ENCODE results near the gene RIPK4.
"Not testable (repeated sequence)": the region's sequence is repeated elsewhere in the genome, so short reads cannot be mapped to it uniquely, and the experiment has no call there.

The RIPK4 gene

DNA sequence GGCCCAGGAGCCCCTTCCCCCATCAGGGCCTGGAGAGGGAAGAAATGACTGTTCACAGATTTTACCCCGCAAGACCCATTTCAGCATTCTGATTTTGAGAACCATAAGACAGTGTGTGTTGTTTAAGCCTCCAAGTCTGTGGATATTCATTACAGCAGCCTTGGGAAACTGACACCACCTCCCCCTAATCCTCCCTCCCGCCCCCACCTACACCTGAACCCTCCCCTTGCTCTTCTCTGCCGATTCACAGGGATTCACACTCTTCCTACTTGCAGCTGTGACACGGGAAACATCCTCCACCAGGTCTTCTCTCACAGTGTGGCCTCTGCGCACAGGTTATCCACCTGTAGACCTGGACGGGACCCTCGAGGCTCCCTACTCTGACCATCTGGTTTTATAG is 50.1 kb downstream of the RIPK4 start:
- no peak overlapping the region for H3K27ac ChIP-seq (ENCODE audit: insufficient read depth, low read depth, low read length, poor library complexity, severe bottlenecking)
- WGBS, 2 experiments, result 77 to 86% methylated on average over 7 of the region's 7 CpGs
- no peak overlapping the region for H3K4me3 ChIP-seq (ENCODE audit: insufficient read depth, low read depth, low read length)
- H3K36me3 ChIP-seq (ENCODE audit: control insufficient read depth, insufficient read depth, low read length), result no peaks in the 10 kb centered on the region
- H3K27me3 ChIP-seq (ENCODE audit: control insufficient read depth, insufficient read depth, low read length, poor library complexity, severe bottlenecking), result peaks cover 6% of the 10 kb centered on the region
- no peaks in the 10 kb centered on the region for H3K9me3 ChIP-seq (ENCODE audit: control insufficient read depth, low read length)
- H3K4me1 ChIP-seq (ENCODE audit: control insufficient read depth, insufficient read depth, low read length), result peaks cover 11% of the 10 kb centered on the region

DNA sequence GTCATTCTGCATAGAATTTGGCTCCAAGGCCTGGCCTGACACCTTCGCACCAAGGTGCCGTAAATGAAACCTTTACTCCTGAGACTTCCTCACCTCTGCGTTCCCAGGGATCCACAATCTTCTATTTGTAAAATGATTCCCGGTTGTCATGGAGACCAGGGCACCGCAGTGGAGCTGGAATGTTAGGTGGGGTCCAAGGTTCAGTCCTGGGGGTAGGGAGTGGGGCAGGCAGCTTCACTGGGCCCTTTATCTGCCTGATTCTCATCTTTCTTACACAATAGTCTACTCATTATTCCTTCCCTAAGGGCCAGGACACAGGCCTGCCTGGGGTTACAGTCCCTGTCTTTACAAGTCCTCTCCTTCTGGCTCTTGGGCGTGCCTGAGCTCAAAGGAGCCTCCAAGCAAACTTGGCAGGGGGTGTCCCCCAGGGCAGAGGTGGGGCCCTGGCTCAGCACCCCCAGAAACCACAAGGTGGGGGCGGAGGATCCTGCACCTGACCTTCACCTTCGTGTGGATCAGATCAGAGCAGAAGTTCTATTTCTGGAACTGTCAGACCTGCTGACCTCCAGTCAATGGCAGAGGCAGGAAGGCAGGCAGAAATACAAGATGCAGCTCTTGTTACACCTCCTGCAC is 51.1 kb downstream of the RIPK4 start:
- Histone ChIP-seq H3K4me3 (ENCODE audit: insufficient read depth, low read depth, low read length) (no peak overlapping the region), H3K27me3 (ENCODE audit: control insufficient read depth, insufficient read depth, low read length, poor library complexity, severe bottlenecking) (peaks cover 13% of the 10 kb centered on the region), H3K36me3 (ENCODE audit: control insufficient read depth, insufficient read depth, low read length) (no peaks in the 10 kb centered on the region), H3K4me1 (ENCODE audit: control insufficient read depth, insufficient read depth, low read length) (peaks cover 11% of the 10 kb centered on the region), H3K9me3 (ENCODE audit: control insufficient read depth, low read length) (no peaks in the 10 kb centered on the region), H3K27ac (ENCODE audit: insufficient read depth, low read depth, low read length, poor library complexity, severe bottlenecking) (no peak overlapping the region)
- 82 to 91% methylated on average over 8 of the region's 8 CpGs for WGBS, 2 experiments

GRCh38 chr21:41714299-41714865 is 52.5 kb downstream of the RIPK4 start:
- not testable (repeated sequence) for H3K4me3 ChIP-seq (ENCODE audit: insufficient read depth, low read depth, low read length); H3K9me3 ChIP-seq (ENCODE audit: control insufficient read depth, low read length); H3K27ac ChIP-seq (ENCODE audit: insufficient read depth, low read depth, low read length, poor library complexity, severe bottlenecking); H3K36me3 ChIP-seq (ENCODE audit: control insufficient read depth, insufficient read depth, low read length)
- 81 to 82% methylated on average over 13 of the region's 13 CpGs for WGBS, 2 experiments
- Histone ChIP-seq H3K4me1 (ENCODE audit: control insufficient read depth, insufficient read depth, low read length) (peaks cover 11% of the 10 kb centered on the region), H3K27me3 (ENCODE audit: control insufficient read depth, insufficient read depth, low read length, poor library complexity, severe bottlenecking) (peaks cover 13% of the 10 kb centered on the region)

DNA sequence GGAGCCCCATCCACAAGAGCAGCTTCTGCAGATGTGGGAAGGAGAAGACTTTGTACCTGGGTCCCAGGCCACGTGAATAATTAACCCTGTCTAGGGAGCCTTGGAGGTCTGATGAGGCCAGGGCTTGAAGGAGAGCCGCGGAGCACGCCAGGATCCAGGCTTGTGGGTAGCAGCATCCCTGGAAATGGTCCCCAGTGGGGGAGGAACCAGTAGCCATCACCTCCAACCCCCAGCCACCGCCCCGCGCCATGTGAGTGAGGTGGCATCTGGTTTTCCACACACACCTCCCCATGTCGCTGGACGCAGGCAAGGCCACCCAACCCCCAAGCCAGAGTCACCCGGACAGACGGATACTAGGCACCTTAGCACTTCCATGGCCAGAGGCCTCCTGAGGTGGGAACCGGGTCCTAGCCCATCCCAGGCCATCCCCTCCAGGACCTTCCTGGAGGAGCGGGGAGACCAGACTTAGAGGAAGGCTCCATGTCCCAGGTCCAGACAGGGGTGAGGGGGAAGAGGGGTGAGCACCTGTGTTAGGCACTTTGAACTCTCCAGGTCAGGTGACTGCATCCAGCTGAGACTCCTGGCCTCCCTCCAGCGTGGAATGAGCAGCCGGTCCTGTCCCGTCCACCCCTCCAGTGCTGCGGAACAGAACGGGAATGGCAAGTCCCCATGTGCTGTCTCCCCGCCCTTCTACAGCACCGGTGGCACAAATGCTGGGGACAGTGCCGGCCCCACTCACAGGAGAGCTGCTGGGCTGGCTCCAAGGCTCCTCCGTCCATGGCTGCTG is 53.2 kb downstream of the RIPK4 start:
- WGBS, 2 experiments, result 92 to 93% methylated on average over 22 of the region's 22 CpGs
- Histone ChIP-seq H3K36me3 (ENCODE audit: control insufficient read depth, insufficient read depth, low read length) (no peaks in the 10 kb centered on the region), H3K9me3 (ENCODE audit: control insufficient read depth, low read length) (no peaks in the 10 kb centered on the region), H3K4me1 (ENCODE audit: control insufficient read depth, insufficient read depth, low read length) (peaks cover 11% of the 10 kb centered on the region), H3K27me3 (ENCODE audit: control insufficient read depth, insufficient read depth, low read length, poor library complexity, severe bottlenecking) (peaks cover 13% of the 10 kb centered on the region), H3K4me3 (ENCODE audit: insufficient read depth, low read depth, low read length) (no peak overlapping the region), H3K27ac (ENCODE audit: insufficient read depth, low read depth, low read length, poor library complexity, severe bottlenecking) (no peak overlapping the region)

GRCh38 chr21:41712730-41713129 is 54.1 kb downstream of the RIPK4 start:
- WGBS, 2 experiments, result 41 to 50% methylated on average over 9 of the region's 9 CpGs
- no peak overlapping the region for H3K4me3 ChIP-seq (ENCODE audit: insufficient read depth, low read depth, low read length)

DNA sequence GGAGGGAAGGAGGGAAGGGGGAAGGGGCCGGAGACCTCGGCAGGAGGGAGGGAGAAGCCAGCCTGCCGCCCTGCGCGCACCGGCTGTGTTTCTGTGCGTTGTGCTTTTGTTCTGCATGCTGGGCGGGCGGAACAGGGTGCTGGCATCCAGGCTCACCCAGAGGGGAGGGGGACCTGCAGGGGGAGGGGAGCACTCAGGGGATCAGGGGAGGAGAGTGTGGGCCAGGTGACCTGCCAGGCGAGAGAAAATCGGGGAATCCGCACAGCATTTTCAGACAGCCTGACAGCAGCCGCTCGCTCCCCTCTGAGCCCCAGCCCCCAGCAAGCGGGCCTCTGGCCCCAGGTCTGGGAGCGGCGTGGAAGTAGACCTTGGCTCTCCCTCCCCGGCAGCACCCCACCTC is 54.7 kb downstream of the RIPK4 start:
- 2 to 4% methylated on average over 18 of the region's 18 CpGs for WGBS, 2 experiments

More at GRCh38 chr21:41712730-41713129, 54.1 kb downstream of the RIPK4 start:
- Histone ChIP-seq H3K4me1 (ENCODE audit: control insufficient read depth, insufficient read depth, low read length) (peaks cover 11% of the 10 kb centered on the region), H3K27ac (ENCODE audit: insufficient read depth, low read depth, low read length, poor library complexity, severe bottlenecking) (no peak overlapping the region), H3K9me3 (ENCODE audit: control insufficient read depth, low read length) (no peaks in the 10 kb centered on the region), H3K27me3 (ENCODE audit: control insufficient read depth, insufficient read depth, low read length, poor library complexity, severe bottlenecking) (peaks cover 13% of the 10 kb centered on the region), H3K36me3 (ENCODE audit: control insufficient read depth, insufficient read depth, low read length) (no peaks in the 10 kb centered on the region)

DNA sequence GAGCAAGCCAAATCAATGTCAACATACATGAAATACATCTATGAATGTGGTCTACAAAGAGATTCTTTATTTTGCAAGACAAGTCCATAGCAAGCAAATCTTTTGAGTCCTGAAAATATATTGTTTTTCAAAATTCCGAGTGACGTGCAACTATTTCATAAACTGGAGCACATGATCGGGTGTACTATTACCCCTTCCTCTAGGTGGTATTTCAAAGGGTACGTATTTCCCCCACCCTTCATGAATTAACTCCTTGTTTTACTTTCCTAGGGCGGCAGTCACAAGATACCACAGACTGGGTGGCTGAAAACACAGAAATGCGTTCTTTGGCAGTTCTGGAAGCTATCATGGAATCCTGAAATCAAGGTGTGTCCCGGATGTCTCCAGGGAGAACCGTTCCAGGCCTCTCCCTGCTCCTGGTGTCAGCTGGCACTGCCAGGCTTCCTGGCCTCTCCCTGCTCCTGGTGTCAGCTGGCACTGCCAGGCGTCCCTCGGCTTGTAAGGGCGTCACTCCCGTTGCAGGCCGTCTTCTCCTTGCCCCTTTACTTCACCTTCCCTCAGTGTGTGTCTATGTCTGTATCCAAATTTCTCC is 55.3 kb downstream of the RIPK4 start:
- Histone ChIP-seq H3K27me3 (ENCODE audit: control insufficient read depth, insufficient read depth, low read length, poor library complexity, severe bottlenecking) (peaks cover 13% of the 10 kb centered on the region), H3K27ac (ENCODE audit: insufficient read depth, low read depth, low read length, poor library complexity, severe bottlenecking) (no peak overlapping the region), H3K9me3 (ENCODE audit: control insufficient read depth, low read length) (no peaks in the 10 kb centered on the region), H3K36me3 (ENCODE audit: control insufficient read depth, insufficient read depth, low read length) (no peaks in the 10 kb centered on the region), H3K4me1 (ENCODE audit: control insufficient read depth, insufficient read depth, low read length) (peaks cover 11% of the 10 kb centered on the region), H3K4me3 (ENCODE audit: insufficient read depth, low read depth, low read length) (no peak overlapping the region)
- WGBS, 2 experiments, result 67 to 73% methylated on average over 13 of the region's 13 CpGs

More for the DNA sequence above, 54.7 kb downstream of the RIPK4 start:
- H3K27ac ChIP-seq (ENCODE audit: insufficient read depth, low read depth, low read length, poor library complexity, severe bottlenecking), result no peak overlapping the region
- peaks cover 11% of the 10 kb centered on the region for H3K4me1 ChIP-seq (ENCODE audit: control insufficient read depth, insufficient read depth, low read length)
- no peak overlapping the region for H3K4me3 ChIP-seq (ENCODE audit: insufficient read depth, low read depth, low read length)
- peaks cover 13% of the 10 kb centered on the region for H3K27me3 ChIP-seq (ENCODE audit: control insufficient read depth, insufficient read depth, low read length, poor library complexity, severe bottlenecking)
- no peaks in the 10 kb centered on the region for H3K36me3 ChIP-seq (ENCODE audit: control insufficient read depth, insufficient read depth, low read length)
- no peaks in the 10 kb centered on the region for H3K9me3 ChIP-seq (ENCODE audit: control insufficient read depth, low read length)

DNA sequence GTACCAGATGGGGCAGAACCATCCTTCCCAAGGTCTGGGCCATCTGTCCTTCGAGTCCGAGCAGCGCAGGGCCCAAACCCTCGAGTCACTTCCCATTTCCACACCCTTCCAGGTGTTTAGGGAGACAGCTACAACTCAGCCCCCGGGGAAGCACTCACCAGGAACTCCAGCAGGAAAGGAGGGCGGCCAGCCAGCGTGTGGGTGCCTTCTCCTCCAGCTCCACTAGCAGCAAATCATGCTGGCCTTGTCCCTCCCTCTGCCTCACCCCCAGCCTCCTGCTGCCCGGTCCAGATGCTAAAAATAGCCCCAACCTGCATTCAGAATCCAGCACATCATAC is 56.1 kb downstream of the RIPK4 start:
- H3K4me1 ChIP-seq (ENCODE audit: control insufficient read depth, insufficient read depth, low read length), result peaks cover 11% of the 10 kb centered on the region
- no peak overlapping the region for H3K27ac ChIP-seq (ENCODE audit: insufficient read depth, low read depth, low read length, poor library complexity, severe bottlenecking)

GRCh38 chr21:41709965-41710822 is 56.7 kb downstream of the RIPK4 start:
- H3K27me3 ChIP-seq (ENCODE audit: control insufficient read depth, insufficient read depth, low read length, poor library complexity, severe bottlenecking), result peaks cover 13% of the 10 kb centered on the region
- 91 to 94% methylated on average over 12 of the region's 12 CpGs for WGBS, 2 experiments
- no peak overlapping the region for H3K27ac ChIP-seq (ENCODE audit: insufficient read depth, low read depth, low read length, poor library complexity, severe bottlenecking)
- H3K36me3 ChIP-seq (ENCODE audit: control insufficient read depth, insufficient read depth, low read length), result no peaks in the 10 kb centered on the region
- H3K9me3 ChIP-seq (ENCODE audit: control insufficient read depth, low read length), result no peaks in the 10 kb centered on the region
- peaks cover 11% of the 10 kb centered on the region for H3K4me1 ChIP-seq (ENCODE audit: control insufficient read depth, insufficient read depth, low read length)
- H3K4me3 ChIP-seq (ENCODE audit: insufficient read depth, low read depth, low read length), result no peak overlapping the region

More for the DNA sequence above, 56.1 kb downstream of the RIPK4 start:
- WGBS, 2 experiments, result 85 to 87% methylated on average over 8 of the region's 8 CpGs
- H3K27me3 ChIP-seq (ENCODE audit: control insufficient read depth, insufficient read depth, low read length, poor library complexity, severe bottlenecking), result peaks cover 13% of the 10 kb centered on the region
- no peak overlapping the region for H3K4me3 ChIP-seq (ENCODE audit: insufficient read depth, low read depth, low read length)
- H3K36me3 ChIP-seq (ENCODE audit: control insufficient read depth, insufficient read depth, low read length), result no peaks in the 10 kb centered on the region
- no peaks in the 10 kb centered on the region for H3K9me3 ChIP-seq (ENCODE audit: control insufficient read depth, low read length)
